ENCODE results near the gene MT1F.

The MT1F gene

DNA sequence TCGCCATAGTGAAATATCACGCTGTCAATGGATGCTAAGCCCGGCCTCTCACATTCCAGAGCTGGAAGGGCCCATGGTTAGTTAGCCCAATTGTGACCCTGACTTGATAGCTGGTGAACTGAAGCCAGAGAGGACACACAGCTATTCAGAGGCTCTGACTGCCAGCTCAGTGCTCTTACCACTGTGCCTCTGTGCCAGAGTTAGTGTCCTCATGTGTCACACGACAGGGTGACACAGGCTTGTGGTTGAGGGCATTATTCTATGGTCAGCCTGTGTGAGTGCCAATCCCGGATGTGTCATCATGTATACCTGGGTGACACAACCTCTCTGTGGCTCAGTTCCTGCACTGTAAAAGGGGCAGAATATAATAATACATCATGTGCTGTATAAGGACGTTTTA lies 22.1 kb downstream of the MT1F start:
- no peak for DNase-seq (ENCODE audit: insufficient read length, low spot score)
- FAIRE-seq: no peak
- no peak for TF ChIP-seq TAF1 (IDR thresholded peaks at IDR 0.05; ENCODE audit: low read depth, low read length)
- no peak for TF ChIP-seq PAX5 (IDR thresholded peaks at IDR 0.05; ENCODE audit: insufficient read depth, low read length, severe bottlenecking)
- TF ChIP-seq POLR2A (IDR thresholded peaks at IDR 0.05; ENCODE audit: low read depth, low read length): no peak
- no peak for TF ChIP-seq POU2F2 (IDR thresholded peaks at IDR 0.05; ENCODE audit: low read depth, low read length)
- TF ChIP-seq POLR2AphosphoS5 (IDR thresholded peaks at IDR 0.05; ENCODE audit: low read depth, low read length): no peak
- no peak for TF ChIP-seq SPI1 (IDR thresholded peaks at IDR 0.05; ENCODE audit: low read depth, low read length)

DNA sequence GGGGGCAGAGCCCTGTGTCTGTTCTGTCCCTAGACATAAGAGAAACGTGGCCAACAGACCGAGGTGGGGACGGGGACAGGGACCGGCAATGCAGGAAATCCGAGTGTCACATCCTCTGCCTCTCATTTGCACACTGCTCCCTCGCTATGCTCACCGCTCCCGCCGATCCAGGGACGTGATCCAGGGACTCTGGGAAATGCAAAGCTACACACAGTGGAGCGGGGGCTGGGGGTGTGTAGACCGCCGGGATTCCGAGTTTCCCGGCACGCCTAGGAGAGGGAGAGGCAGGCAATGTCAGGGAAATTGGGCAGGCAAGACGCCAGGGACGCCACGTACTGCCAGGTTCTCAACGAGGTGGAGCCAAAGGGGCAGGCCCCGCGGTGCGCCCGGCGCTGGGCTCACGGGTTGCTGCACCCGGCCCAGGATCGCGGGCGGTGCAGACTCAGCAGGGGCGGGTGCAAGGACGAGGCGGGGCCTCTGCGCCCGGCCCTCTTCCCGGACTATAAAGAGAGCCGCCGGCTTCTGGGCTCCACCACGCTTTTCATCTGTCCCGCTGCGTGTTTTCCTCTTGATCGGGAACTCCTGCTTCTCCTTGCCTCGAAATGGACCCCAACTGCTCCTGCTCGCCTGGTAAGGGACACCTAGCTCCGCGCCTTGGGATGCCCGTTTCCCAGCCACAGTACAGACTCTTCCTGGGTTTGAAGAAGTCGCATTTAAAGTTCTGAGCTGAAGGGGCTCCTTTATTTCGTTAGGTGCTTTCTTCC lies 24.4 kb downstream of the MT1F start, which contains the start of gene MT1X:
MT1X (plus strand) TSS at position 532 of the 764 bp plus-strand sequence; CDS start at position 603, 71 bp downstream.
- FAIRE-seq (peak; percentile 77), DNase-seq (ENCODE audit: insufficient read length, low spot score) (peak; percentile 87)

DNA sequence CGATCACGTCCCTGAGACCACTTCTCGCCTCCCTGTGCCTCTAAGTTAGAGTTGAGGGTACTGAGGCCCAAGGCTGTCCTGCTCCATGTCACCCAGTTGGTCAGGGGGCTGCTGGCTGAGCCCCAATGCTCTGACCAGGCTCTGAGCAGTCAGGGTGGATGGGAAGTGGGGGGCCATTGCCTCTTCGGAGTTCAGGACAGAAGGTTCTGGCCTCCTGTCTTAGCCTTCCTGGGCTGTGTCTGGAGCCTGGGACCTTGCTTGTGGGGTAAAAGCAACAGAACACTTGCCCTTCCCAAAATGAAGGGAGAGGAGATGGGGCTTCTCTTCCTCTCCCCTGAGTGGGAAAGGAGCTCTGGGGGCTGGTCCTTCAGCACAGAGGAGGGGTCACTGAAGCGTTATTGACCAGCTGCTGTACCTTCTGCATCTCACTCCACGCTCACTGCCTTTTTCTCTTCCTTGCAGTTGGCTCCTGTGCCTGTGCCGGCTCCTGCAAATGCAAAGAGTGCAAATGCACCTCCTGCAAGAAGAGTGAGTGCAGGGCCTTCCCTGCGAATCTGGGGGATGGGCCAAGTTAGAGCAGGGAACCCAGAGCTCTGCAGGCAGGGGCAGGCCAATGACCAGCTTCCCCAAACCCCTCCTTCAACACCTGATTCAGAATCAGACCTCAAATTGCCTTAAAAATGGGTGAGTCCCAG lies 25.1 kb downstream of the MT1F start:
- TF ChIP-seq PAX5 (IDR thresholded peaks at IDR 0.05; ENCODE audit: insufficient read depth, low read length, severe bottlenecking) (no peak), POLR2AphosphoS5 (IDR thresholded peaks at IDR 0.05; ENCODE audit: low read depth, low read length) (no peak), SPI1 (IDR thresholded peaks at IDR 0.05; ENCODE audit: low read depth, low read length) (no peak), POLR2A (IDR thresholded peaks at IDR 0.05; ENCODE audit: low read depth, low read length) (no peak), POU2F2 (IDR thresholded peaks at IDR 0.05; ENCODE audit: low read depth, low read length) (no peak), TAF1 (IDR thresholded peaks at IDR 0.05; ENCODE audit: low read depth, low read length) (no peak)
- no peak for DNase-seq (ENCODE audit: insufficient read length, low spot score)
- no peak for FAIRE-seq

More for the DNA sequence above, 24.4 kb downstream of the MT1F start, which contains the start of gene MT1X:
- peak; percentile 52; the same call in 1 of the 2 replicates for TF ChIP-seq POLR2AphosphoS5 (IDR thresholded peaks at IDR 0.05; ENCODE audit: low read depth, low read length)
- no peak; the same call in 1 of the 2 replicates for TF ChIP-seq TAF1 (IDR thresholded peaks at IDR 0.05; ENCODE audit: low read depth, low read length)
- no peak for TF ChIP-seq POU2F2 (IDR thresholded peaks at IDR 0.05; ENCODE audit: low read depth, low read length)
- TF ChIP-seq SPI1 (IDR thresholded peaks at IDR 0.05; ENCODE audit: low read depth, low read length): no peak
- no peak for TF ChIP-seq PAX5 (IDR thresholded peaks at IDR 0.05; ENCODE audit: insufficient read depth, low read length, severe bottlenecking)
- TF ChIP-seq POLR2A (IDR thresholded peaks at IDR 0.05; ENCODE audit: low read depth, low read length): peak; percentile 71

DNA sequence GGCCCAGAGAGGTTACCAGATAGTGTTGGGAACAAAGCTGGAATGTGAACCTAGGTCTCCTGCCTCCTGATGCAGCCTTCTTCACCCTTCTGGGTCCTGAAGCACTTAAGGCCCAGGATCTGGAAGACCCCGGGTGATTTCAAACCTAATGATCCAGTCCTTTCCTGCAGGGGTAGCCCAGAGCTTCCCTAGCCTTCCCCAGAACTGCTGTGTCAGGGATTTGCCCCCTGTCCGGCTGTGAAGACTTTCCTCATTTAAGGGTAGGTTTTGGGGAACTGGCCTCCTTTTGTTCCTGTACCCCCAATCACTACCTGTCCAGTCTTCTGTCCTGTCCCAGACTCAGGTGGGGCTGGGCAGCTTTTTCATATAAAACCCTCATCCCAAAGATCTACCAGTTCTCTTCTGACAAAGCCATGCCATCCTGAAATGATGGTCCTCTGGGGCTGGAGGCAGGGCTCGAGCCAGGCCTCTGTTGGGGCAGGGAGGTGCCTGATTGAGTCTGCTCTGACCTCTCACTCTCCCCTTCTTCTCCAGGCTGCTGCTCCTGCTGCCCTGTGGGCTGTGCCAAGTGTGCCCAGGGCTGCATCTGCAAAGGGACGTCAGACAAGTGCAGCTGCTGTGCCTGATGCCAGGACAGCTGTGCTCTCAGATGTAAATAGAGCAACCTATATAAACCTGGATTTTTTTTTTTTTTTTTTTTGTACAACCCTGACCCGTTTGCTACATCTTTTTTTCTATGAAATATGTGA lies 25.8 kb downstream of the MT1F start:
- TF ChIP-seq SPI1 (IDR thresholded peaks at IDR 0.05; ENCODE audit: low read depth, low read length) (no peak), PAX5 (IDR thresholded peaks at IDR 0.05; ENCODE audit: insufficient read depth, low read length, severe bottlenecking) (no peak), POLR2AphosphoS5 (IDR thresholded peaks at IDR 0.05; ENCODE audit: low read depth, low read length) (no peak), POLR2A (IDR thresholded peaks at IDR 0.05; ENCODE audit: low read depth, low read length) (no peak), TAF1 (IDR thresholded peaks at IDR 0.05; ENCODE audit: low read depth, low read length) (no peak), POU2F2 (IDR thresholded peaks at IDR 0.05; ENCODE audit: low read depth, low read length) (no peak)
- DNase-seq (ENCODE audit: insufficient read length, low spot score): no peak
- no peak for FAIRE-seq

DNA sequence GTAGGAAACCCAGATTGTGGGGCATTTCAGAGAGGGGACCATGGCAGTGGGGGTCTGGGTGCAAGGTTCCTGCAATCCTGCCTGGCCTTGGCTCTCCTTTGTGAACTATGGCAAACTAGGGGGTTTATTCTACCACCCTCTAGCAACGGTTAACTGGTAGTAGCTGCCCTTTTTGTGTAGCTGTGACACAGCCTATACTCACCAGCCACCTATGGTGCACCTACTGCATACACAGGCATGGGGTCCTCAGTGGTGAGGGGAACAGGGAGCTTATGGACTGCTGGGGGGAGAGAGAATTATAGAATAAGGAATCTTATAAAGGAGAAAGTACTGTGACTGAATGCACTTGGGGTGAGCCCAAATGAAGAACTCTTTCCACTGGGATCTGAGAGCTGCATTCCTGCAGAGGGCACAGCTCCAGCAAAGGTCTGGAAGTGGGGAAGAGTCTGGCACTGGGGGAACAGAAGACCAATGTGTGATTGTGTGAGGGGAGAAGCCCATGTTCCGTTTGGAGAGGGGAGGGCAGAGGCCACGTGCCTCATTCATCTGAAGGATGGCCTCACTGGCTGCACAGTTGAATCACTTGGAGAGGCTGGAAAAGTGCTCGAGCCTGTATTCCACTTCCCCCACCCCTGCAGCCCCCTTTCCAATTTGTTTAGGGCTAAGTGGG lies 26.6 kb downstream of the MT1F start:
- TF ChIP-seq SPI1 (IDR thresholded peaks at IDR 0.05; ENCODE audit: low read depth, low read length) (no peak), TAF1 (IDR thresholded peaks at IDR 0.05; ENCODE audit: low read depth, low read length) (no peak), POLR2AphosphoS5 (IDR thresholded peaks at IDR 0.05; ENCODE audit: low read depth, low read length) (no peak), POU2F2 (IDR thresholded peaks at IDR 0.05; ENCODE audit: low read depth, low read length) (no peak), PAX5 (IDR thresholded peaks at IDR 0.05; ENCODE audit: insufficient read depth, low read length, severe bottlenecking) (no peak), POLR2A (IDR thresholded peaks at IDR 0.05; ENCODE audit: low read depth, low read length) (no peak)
- FAIRE-seq (no peak), DNase-seq (ENCODE audit: insufficient read length, low spot score) (no peak)

DNA sequence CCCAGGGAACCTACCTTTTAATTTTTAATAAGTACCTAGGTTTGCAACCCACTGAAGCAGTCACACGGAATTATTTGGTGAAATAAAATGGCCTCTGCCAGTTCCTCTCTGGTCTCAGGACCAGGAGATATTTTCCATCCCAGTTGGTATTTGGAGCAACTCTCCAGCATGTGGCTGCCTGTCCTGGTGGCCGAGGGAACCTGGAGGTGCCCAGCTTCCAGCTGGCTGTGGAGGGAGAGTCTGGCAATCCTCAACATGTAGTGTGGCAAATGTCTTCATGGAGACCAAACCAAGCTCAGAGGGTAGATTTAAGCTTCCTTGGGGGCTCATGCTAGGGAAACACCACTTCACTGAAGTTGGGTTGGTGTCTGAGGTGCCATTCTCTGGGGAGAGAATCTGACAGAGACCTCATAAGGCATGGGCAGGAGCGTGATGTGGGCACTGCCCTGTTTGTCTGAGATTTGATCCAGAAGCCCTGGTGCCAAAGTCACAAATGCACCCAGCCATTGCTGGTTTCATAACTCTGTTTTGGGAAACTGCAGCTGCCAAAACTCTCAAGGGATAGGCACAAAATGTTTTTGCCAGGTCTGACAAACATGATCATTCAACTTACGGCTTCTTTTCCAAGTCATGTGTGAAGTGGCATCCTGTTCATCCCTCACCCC lies 27.3 kb downstream of the MT1F start:
- TF ChIP-seq POU2F2 (IDR thresholded peaks at IDR 0.05; ENCODE audit: low read depth, low read length) (no peak), PAX5 (IDR thresholded peaks at IDR 0.05; ENCODE audit: insufficient read depth, low read length, severe bottlenecking) (no peak), POLR2AphosphoS5 (IDR thresholded peaks at IDR 0.05; ENCODE audit: low read depth, low read length) (no peak), SPI1 (IDR thresholded peaks at IDR 0.05; ENCODE audit: low read depth, low read length) (no peak), TAF1 (IDR thresholded peaks at IDR 0.05; ENCODE audit: low read depth, low read length) (no peak), POLR2A (IDR thresholded peaks at IDR 0.05; ENCODE audit: low read depth, low read length) (no peak)
- no peak for FAIRE-seq

DNA sequence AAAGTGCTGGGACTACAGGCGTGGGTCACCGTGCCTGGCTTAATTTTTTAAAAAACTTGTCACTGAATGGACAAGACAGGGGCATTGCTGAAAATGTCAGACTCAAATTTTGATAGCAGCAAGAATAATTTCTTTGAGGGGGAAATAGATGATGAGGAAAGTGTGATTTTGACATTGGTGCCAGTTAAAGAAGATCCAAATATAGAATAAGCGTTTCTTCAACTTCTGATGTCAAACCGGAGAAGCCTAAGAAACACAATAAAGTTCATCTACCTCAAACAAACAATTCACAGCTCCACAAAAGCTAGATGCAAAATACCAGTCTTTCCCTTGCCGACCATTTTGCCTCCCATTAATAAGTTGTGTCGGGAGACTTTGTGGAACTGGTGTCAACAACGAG lies 29.0 kb downstream of the MT1F start:
- DNase-seq (ENCODE audit: insufficient read length, low spot score) (no peak), FAIRE-seq (no peak)
- TF ChIP-seq POLR2A (IDR thresholded peaks at IDR 0.05; ENCODE audit: low read depth, low read length): no peak
- no peak for TF ChIP-seq POLR2AphosphoS5 (IDR thresholded peaks at IDR 0.05; ENCODE audit: low read depth, low read length)
- TF ChIP-seq POU2F2 (IDR thresholded peaks at IDR 0.05; ENCODE audit: low read depth, low read length): no peak
- no peak for TF ChIP-seq SPI1 (IDR thresholded peaks at IDR 0.05; ENCODE audit: low read depth, low read length)
- TF ChIP-seq PAX5 (IDR thresholded peaks at IDR 0.05; ENCODE audit: insufficient read depth, low read length, severe bottlenecking): no peak
- TF ChIP-seq TAF1 (IDR thresholded peaks at IDR 0.05; ENCODE audit: low read depth, low read length): no peak

More for the DNA sequence above, 27.3 kb downstream of the MT1F start:
- no peak for DNase-seq (ENCODE audit: insufficient read length, low spot score)

DNA sequence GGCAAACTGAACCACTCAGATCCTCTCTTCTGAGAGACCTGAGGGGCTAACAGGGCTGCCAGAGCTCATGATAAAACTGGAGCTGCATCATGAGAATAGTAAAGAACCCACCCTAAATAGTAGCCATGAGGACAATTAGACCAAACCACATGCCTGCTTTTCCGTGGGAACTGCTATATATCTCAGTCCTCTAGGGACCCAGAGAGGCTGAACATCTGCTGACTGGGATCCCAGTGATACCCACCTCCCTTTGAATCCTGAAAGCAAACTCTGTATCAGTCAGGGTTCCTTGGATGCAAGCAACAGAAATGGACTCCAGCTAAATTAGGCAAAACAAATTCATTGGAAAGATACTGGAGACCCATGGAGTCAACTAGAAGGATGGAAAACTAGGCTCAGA lies 31.0 kb downstream of the MT1F start:
- TF ChIP-seq POLR2AphosphoS5 (IDR thresholded peaks at IDR 0.05; ENCODE audit: low read depth, low read length): no peak
- TF ChIP-seq POLR2A (IDR thresholded peaks at IDR 0.05; ENCODE audit: low read depth, low read length): no peak
- no peak for TF ChIP-seq PAX5 (IDR thresholded peaks at IDR 0.05; ENCODE audit: insufficient read depth, low read length, severe bottlenecking)
- TF ChIP-seq SPI1 (IDR thresholded peaks at IDR 0.05; ENCODE audit: low read depth, low read length): no peak
- no peak for TF ChIP-seq TAF1 (IDR thresholded peaks at IDR 0.05; ENCODE audit: low read depth, low read length)
- no peak for TF ChIP-seq POU2F2 (IDR thresholded peaks at IDR 0.05; ENCODE audit: low read depth, low read length)
- FAIRE-seq (no peak), DNase-seq (ENCODE audit: insufficient read length, low spot score) (no peak)

Data from GM12891 (cell line).